Motor neuron (in vitro differentiated cells): Measurements from ENCODE around the gene ANKRD29. TPM values are rescaled to one million over a fixed set of nuclear protein-coding genes. Genes with fewer than 3 reads are reported as not detected.

Source experiments
- total RNA-seq, 8 experiments: library from RNA; unstranded; fragments of 300-600 nt; gene quantifications; 2 replicates each; pipeline versions ENCODE4 v1.2.3 to v1.2.4, GENCODE V29; 2022

ANKRD29 gene
- total RNA-seq, 8 experiments from 2014 or later = 0.42 to 6.9 (median 3.0) TPM

Other genes with a start within 250 kb of the ANKRD29 start
- 100 to 1,000 TPM in 2 of 8 experiments, 10 to 100 TPM in 6; 47.3 to 116 (median 91.6) TPM for gene RIOK3, start 209.6 kb downstream of the ANKRD29 start, total RNA-seq
- gene RMC1, start 159.4 kb downstream of the ANKRD29 start, total RNA-seq = 10 to 100 TPM; 13.7 to 48.2 (median 23.4) TPM
- gene NPC1, start 76.4 kb downstream of the ANKRD29 start, total RNA-seq = 10 to 100 TPM; 16.3 to 56.3 (median 25.4) TPM
- gene LAMA3, start 26.5 kb upstream of the ANKRD29 start, total RNA-seq = 10 to 100 TPM in 2 of 8 experiments, 1 to 10 TPM in 3, under 1 TPM in 3; 0.22 to 20.5 (median 1.9) TPM